KG1 (cell line): ENCODE results near the gene ACOT11.
"Not testable (repeated sequence)": the region's sequence is repeated elsewhere in the genome, so short reads cannot be mapped to it uniquely, and the experiment has no call there.

Experiments
- DNase-seq: peaks from one replicate; lab custom pipeline; 2025; lab: John Stamatoyannopoulos, UW

The ACOT11 gene

GRCh38 chr1:54547601-54548388 is at the start of gene ACOT11:
TSS of gene ACOT11 (plus strand) at chr1:54548228. CDS start at chr1:54548310, 82 bp downstream.
- no peak for DNase-seq

- no peak for DNase-seq
Observed at GRCh38 chr1:54498383-54499096, 49.5 kb upstream of the ACOT11 start.

GRCh38 chr1:54499097-54499359 is 49.0 kb upstream of the ACOT11 start:
- no peak for DNase-seq

- DNase-seq, result peak; percentile 37
Observed at GRCh38 chr1:54499360-54500106, 48.5 kb upstream of the ACOT11 start.

GRCh38 chr1:54500107-54500431 is 48.0 kb upstream of the ACOT11 start:
- no peak for DNase-seq

GRCh38 chr1:54501849-54502248 is 46.2 kb upstream of the ACOT11 start:
- DNase-seq, result no peak

GRCh38 chr1:54502342-54502741 is 45.7 kb upstream of the ACOT11 start:
- DNase-seq, result no peak

GRCh38 chr1:54506594-54506993 is 41.4 kb upstream of the ACOT11 start:
- DNase-seq, result no peak

GRCh38 chr1:54507033-54507870 is 40.8 kb upstream of the ACOT11 start:
- DNase-seq, result no peak

GRCh38 chr1:54510715-54511270 is 37.2 kb upstream of the ACOT11 start:
- DNase-seq, result no peak

GRCh38 chr1:54513921-54514580 is 34.0 kb upstream of the ACOT11 start:
- not testable (repeated sequence) for DNase-seq

- no peak for DNase-seq
Observed at GRCh38 chr1:54516249-54516920, 31.6 kb upstream of the ACOT11 start.

- DNase-seq, result no peak
Observed at GRCh38 chr1:54517496-54517895, 30.5 kb upstream of the ACOT11 start.

GRCh38 chr1:54518489-54518888 is 29.5 kb upstream of the ACOT11 start:
- no peak for DNase-seq

GRCh38 chr1:54519709-54520108 is 28.3 kb upstream of the ACOT11 start:
- no peak for DNase-seq

GRCh38 chr1:54520631-54521321 is 27.3 kb upstream of the ACOT11 start:
- DNase-seq, result no peak

- not testable (repeated sequence) for DNase-seq
Observed at GRCh38 chr1:54526565-54526964, 21.5 kb upstream of the ACOT11 start.

GRCh38 chr1:54528613-54529012 is 19.4 kb upstream of the ACOT11 start:
- DNase-seq, result no peak

- DNase-seq, result no peak
Observed at GRCh38 chr1:54532033-54532432, 16.0 kb upstream of the ACOT11 start.

- DNase-seq, result not testable (repeated sequence)
Observed at GRCh38 chr1:54536656-54537055, 11.4 kb upstream of the ACOT11 start.
